Stimulated activated CD4-positive, alpha-beta T cell treated with anti-CD3 and anti-CD28 coated beads, Interleukin-15, amount 100 ng/mL, for 48 hours (primary cell): ENCODE data around the gene GPR153.

Experiments
- DNase-seq, 2 donors: peaks; one replicate each; pipeline ENCODE4 v3.0.0-alpha.2; 2020; ENCODE audit warnings: low read depth in 2 of 2

Gene GPR153

GRCh38 chr1:6287029-6287428 lies 26.1 kb upstream of the GPR153 start:
- no peak for DNase-seq

DNA sequence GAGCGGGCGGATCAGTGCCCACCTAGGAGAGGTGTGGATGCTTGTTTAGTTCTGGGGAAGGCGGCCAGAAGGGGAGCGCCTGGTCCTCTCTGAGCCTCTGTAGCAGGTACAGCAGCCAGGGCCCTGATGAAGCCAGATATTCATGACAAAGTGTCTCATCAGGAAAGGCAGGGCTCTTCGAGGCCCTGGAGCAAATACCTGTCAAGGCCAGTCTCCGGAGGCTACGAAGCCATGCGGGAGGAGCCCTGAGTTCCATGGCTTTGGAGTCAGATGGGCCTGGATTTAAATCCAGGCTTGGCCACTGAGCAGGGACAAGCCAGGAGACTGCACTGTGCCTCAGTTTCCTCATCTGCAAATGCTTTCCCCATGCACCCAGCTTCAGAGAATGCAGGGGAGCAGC lies 25.4 kb upstream of the GPR153 start:
- no peak for DNase-seq

GRCh38 chr1:6285336-6285735 lies 24.4 kb upstream of the GPR153 start:
- DNase-seq = no peak

- DNase-seq = no peak
These were observed 21.8 kb upstream of the GPR153 start for GRCh38 chr1:6282577-6283270.

DNA sequence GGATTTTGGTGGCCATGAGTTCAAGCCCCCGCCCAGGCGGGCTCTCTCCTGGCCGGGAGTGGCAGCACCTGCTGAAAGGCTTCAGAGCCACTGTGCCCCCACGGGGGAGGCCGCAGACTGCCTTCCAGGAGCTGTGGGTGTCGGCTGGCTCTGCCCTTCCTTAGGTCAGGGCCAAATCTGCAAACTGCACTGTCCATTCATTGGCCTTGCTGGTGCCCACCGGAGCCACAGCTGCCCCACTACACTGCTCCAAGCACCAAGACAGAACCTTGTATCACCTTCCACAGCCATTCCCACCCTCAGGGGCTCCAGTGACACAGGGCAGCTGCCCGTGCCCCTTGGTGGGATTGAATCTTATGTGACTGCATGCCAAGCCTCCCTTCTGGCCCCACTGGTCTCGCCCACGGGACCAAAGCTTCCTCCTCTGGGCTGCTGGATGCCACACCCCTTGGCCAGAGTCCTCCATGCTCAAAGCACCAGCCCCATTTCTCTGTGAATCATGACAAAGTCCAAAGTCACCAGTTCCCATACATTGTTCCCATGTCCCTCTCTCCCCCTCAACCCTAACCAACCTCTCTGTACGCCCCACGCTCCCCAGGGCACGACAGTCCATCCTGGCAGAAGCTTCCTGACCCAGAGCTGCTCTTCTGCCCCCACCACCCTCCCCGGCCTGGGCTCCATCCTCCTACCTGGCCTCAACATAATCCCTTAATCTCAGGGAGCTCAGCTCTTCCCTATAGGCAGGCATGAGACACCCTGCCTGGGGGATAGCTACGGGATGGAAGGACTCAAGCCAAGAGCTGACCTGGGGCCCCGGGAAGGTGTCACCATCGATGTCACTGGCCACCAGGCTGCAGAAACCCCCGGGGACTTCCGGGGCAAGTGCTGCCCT lies 20.9 kb upstream of the GPR153 start:
- DNase-seq = no peak

GRCh38 chr1:6280761-6281451 lies 20.0 kb upstream of the GPR153 start:
- no peak for DNase-seq

- DNase-seq = no peak
These were observed 18.9 kb upstream of the GPR153 start for GRCh38 chr1:6279613-6280383.

DNA sequence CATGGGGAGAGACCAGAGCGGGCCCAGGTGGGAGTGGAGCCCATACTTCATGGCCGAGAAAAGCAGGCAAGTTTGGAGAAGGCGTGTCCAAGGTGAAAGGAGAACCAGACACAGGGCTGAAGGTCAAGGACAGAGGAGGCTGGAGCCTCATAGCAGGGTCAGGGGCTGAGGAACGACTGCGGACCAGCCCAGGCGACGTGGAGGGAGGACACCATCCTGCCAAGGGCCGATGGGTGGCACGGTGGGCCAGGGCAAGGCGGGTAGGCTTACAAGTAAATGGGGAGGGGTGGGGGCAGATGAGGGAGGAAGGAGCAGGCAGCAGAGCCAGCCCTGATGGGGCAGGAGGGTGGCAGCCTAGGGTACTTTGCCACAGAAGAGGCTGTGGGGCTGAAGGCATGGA lies 18.2 kb upstream of the GPR153 start:
- no peak for DNase-seq

GRCh38 chr1:6278263-6278662 lies 17.4 kb upstream of the GPR153 start:
- no peak for DNase-seq

- no peak for DNase-seq
These were observed 16.1 kb upstream of the GPR153 start for GRCh38 chr1:6276811-6277555.

DNA sequence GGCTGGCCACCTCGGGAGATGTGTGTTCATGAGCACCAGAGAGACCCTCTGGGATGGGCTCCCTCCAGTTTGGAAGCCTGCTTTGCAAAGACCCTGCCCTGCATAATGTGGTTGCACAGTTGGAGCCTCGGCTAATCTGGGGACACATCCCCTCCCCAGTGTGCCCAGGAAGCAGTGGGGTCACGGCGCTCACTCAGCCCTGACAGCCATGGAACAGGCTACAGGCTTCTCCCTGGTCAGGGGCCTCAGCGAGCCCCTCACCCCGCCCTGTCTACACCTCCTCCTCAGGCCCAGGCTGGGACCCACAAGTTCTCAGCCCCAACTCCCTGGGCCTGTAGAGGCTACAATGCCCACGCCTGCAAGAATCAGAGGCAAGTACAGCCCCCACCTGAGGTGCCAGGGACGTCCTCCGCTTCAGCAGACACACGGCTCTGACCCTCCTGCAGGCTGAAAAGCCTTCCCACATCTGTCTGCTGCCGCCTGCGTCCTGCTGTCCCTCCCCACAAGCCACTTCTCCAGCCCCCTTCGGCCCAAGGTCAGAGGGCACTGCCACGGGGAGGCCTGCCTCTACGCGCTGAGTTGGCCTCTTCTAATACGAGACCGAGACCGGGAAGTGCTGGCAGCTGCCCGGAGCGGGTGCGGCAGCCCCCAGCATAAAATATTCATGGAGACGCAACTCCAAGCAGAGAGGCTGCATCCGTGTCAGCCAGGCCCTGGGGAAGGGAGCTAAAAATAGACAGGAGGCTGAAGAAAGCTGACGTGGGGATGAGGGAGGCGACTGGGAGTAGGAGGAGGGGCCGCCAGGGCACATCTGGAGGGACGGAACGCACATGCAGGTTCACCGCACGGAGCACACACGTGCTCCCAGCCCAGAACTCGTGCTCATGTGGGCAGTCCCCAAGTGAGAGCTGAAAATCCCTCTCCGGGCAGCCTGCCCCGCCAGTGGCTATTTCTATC lies 15.2 kb upstream of the GPR153 start:
- DNase-seq = no peak

GRCh38 chr1:6274622-6275139 lies 13.8 kb upstream of the GPR153 start:
- DNase-seq = no peak

DNA sequence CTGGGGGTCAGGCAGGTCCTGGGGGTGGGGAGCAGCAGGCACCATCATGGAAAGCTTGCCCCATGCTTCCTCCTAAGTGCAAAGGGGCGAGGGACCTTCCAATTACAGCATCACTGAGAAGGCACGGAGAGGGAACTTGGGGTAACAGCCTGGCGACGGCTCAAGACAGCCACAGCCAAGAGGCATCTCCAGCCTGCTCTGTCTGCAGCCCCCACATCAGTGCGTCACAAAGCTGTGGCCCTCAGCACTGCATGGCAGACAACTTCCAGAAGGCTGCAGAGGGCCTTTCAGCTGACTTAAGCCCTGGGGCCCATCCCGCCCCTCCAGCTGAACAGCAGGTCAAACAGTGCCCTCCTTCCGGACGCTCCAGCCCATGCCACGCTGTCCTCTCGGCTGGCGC lies 13.2 kb upstream of the GPR153 start:
- no peak for DNase-seq

DNA sequence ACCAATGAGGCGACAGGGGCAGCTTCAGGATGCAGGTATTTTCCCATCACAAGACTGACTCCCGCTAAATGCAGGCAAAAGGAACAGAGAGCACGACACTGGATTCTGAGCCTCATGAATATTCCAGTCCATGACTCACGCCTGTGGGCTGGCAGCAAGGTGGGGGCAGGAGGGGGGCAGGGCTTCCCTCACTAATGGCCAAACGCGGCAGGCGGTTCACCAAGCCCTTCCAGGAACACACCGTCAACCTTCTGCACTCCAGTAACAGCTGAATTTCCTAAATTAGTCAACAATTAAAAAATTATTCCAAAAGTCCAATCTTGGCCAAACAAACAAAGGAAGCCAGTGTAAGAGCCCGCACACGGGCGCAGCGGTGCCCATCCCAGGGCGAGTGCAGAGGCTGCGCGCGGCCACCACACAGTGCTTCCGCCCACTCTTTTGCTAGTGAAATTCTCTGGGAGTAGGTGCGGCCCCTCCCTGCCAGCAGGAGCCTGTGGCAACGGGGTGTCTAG lies 12.5 kb upstream of the GPR153 start:
- no peak for DNase-seq

GRCh38 chr1:6272868-6273267 lies 12.0 kb upstream of the GPR153 start:
- DNase-seq = no peak

DNA sequence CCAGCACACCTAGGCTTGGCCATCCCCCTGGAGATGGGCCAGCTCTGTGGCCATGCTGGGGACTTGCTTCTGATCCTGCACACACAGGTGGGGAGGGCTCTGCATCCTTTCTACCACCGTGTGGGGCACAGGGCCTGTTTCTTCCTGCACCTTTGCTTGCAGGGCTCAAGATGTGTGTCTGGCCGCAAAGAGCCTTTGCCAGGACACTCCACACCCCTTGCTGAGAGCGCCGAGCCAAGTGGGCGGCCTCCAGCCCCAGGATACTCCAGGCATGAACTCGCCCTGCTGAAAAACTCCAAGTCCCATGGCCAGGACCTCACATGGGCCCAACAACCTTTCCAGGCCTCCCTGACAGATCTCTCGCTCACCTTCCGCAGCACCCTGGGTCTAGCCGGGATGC lies 11.6 kb upstream of the GPR153 start:
- DNase-seq = no peak

DNA sequence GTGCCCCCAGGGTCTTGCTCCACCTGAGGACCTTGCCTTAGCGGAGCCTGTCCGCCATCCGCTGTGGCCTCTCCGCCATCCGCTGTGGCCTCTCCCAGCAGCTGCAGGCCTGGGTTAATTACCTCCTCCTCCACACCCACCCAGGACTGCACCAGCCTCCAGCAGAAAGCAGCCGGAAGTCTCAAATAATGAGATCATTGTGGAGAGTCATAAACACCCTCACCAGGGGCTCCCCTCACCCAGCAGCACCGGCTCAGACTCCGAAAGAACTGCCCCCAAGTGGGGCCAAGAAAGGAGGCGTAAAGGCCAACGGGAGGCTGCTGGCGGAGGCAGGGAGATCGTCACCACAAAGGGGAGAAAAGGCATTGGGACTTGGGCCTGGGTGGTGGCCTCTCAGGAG lies 10.7 kb upstream of the GPR153 start:
- DNase-seq = no peak

DNA sequence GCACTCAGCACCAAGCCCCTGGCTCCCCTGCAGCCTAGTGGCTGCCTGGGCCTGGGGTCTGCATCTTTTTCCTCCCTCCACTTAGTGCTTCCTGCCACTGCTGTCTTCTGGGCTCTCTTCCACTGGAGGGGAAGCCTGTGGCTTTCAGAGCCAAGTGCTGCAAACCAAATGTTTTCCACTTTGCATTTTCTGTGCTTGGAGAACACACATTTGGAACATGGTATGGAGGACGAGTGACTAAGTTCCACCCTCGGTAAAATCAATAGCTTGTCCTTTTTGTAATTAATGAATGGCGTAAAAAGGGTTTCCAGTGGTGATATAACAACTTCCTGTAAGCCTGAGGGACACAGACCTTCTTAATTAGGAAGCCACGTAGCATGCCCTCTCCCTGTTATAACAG lies 10.1 kb upstream of the GPR153 start:
- DNase-seq = no peak

DNA sequence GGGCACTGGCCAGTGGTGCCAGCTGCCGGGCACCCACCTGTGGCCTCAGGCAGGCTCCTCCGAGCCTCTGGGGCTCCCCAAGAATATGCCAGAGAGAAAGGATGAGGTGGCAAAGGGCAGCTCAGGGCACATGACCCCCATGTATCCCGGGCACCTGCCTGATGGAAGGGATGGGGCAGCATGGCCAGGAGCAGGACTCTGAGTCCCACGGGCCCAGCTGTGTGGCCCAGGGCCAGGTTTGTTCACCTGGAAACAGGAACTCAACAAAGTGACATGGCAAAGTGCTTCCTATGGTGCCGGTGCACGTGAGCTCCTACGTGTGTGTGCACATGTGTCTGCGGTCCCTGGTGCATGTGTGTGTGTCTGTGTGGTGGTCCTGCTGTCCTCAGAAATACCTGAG lies 9.5 kb upstream of the GPR153 start:
- no peak for DNase-seq
